Measurements from ENCODE around the gene BCAP29. TPM values are rescaled to one million over a fixed set of nuclear protein-coding genes. Genes with fewer than 3 reads are reported as not detected.

The BCAP29 gene
- total and polyA plus RNA-seq, 2 donors (not counting 3 experiments of a cell fraction or from before 2014, with no cell fraction given) = 122 to 162 TPM

- H2AFZ ChIP-seq (ENCODE audit: low read depth, low read length) = no peak overlapping the region
- H3K9me3 ChIP-seq (replicated peaks; ENCODE audit: control insufficient read depth, insufficient read depth, low read length) = no peaks in the 10 kb centered on the region
- H4K20me1 ChIP-seq (replicated peaks; ENCODE audit: control insufficient read depth, extremely low read depth, insufficient read depth, low read length) = no peaks in the 10 kb centered on the region
- intact Hi-C loops (cut with micrococcal nuclease) (no loop called here), dilution Hi-C loops (cut with MboI; ENCODE audit: extremely low pct_ligation_motif_present, low sequenced_read_pairs) (no loop called here)
- no peak overlapping the region for H3K27ac ChIP-seq (ENCODE audit: insufficient read depth, low read depth, low read length)
- CTCF ChIA-PET = no interaction called here
- no TSS peak for BruUV-seq (replicated peaks)
- H3K36me3 ChIP-seq (ENCODE audit: control insufficient read depth in 2 of 2, extremely low read depth in 1 of 2, insufficient read depth in 2 of 2, low read length in 2 of 2) = peaks cover 18 to 28% of the 10 kb centered on the region in 2 experiments
- no peak overlapping the region for H3K4me3 ChIP-seq (replicated peaks in 1 of 3; ENCODE audit: insufficient read depth in 1 of 3, low read depth in 1 of 3, low read length in 3 of 3)
- no peaks in the 10 kb centered on the region for H3K79me2 ChIP-seq (ENCODE audit: control insufficient read depth, insufficient read depth, low read length)
- H3K4me2 ChIP-seq (ENCODE audit: insufficient read depth, low read length) = no peak overlapping the region
- DNase-seq (ENCODE audit: low read depth, low spot score) (no peak), FAIRE-seq (no peak)
- POLR2A ChIA-PET = no interaction called here
- no peak for TF ChIP-seq POLR2A (IDR thresholded peaks at IDR 0.05; ENCODE audit: low read depth, low read length)
- TF ChIP-seq, protein P1, sequence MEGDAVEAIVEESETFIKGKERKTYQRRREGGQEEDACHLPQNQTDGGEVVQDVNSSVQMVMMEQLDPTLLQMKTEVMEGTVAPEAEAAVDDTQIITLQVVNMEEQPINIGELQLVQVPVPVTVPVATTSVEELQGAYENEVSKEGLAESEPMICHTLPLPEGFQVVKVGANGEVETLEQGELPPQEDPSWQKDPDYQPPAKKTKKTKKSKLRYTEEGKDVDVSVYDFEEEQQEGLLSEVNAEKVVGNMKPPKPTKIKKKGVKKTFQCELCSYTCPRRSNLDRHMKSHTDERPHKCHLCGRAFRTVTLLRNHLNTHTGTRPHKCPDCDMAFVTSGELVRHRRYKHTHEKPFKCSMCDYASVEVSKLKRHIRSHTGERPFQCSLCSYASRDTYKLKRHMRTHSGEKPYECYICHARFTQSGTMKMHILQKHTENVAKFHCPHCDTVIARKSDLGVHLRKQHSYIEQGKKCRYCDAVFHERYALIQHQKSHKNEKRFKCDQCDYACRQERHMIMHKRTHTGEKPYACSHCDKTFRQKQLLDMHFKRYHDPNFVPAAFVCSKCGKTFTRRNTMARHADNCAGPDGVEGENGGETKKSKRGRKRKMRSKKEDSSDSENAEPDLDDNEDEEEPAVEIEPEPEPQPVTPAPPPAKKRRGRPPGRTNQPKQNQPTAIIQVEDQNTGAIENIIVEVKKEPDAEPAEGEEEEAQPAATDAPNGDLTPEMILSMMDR (IDR thresholded peaks at IDR 0.05; ENCODE audit: extremely low read depth in 1 of 2, insufficient read depth in 1 of 2, low read depth in 1 of 2, low read length in 2 of 2) = no peak
- peaks cover 4% of the 10 kb centered on the region for H3K4me1 ChIP-seq (ENCODE audit: control insufficient read depth, extremely low read depth, insufficient read depth, low read length)
- no peaks in the 10 kb centered on the region for H3K27me3 ChIP-seq (ENCODE audit: control insufficient read depth in 2 of 2, insufficient read depth in 2 of 2, low read length in 2 of 2)
- no peak overlapping the region for H3K9ac ChIP-seq (replicated peaks; ENCODE audit: extremely low read depth, insufficient read depth, low read length)
- no peaks in the 10 kb centered on the region for H3K9me1 ChIP-seq (replicated peaks; ENCODE audit: control insufficient read depth, extremely low read depth, insufficient read depth, low read length)
These were observed 34.4 kb downstream of the BCAP29 start for GRCh38 chr7:107614425-107614824.

DNA sequence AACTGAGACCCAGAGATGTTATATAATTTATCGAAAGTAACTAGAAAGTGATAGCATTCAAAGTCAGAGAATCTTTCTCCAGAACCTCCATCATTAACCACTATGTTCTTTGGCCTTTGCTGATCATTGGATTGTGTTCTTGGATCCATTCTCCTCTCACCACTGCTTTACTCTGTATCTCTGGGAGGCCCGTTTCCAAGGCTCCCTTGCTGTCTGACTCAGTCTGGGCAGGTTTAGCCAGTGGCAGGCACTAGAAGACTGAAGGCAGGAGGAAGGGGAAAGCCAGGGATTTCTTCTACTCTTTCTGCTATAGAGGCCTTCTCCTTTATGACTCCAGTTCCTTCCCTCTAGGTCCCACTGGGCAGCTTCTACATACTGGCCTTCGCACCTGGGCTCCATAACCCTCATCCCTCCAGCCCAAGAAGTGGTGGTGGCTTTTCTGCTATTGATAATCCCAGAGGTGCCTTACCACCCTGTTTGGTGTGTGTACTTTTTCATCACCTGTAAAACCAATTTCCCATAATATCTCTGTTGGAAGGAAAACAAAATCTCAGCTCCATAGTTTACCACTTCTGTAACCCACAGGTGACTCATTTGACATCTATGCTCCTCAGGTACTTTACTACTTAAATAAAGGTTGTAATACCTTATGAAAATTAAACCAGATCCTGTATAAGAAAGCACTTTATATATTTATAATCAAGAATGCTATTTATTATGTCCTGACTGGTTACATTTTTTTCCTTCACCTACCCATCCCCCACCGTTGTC, 36.0 kb downstream of the BCAP29 start:
- H3K9me1 ChIP-seq (replicated peaks; ENCODE audit: control insufficient read depth, extremely low read depth, insufficient read depth, low read length) = no peaks in the 10 kb centered on the region
- no peak for TF ChIP-seq POLR2A (IDR thresholded peaks at IDR 0.05; ENCODE audit: low read depth, low read length)
- no peak for TF ChIP-seq EZH2 (IDR thresholded peaks at IDR 0.05; ENCODE audit: borderline replicate concordance, low read depth, low read length, severe bottlenecking)
- no peak for TF ChIP-seq JUN (IDR thresholded peaks at IDR 0.05; ENCODE audit: borderline replicate concordance, insufficient read depth, insufficient read length, low read depth)
- no peak for TF ChIP-seq FOS (IDR thresholded peaks at IDR 0.05; ENCODE audit: borderline replicate concordance, insufficient read depth, low read length)
- BruUV-seq (replicated peaks) = no TSS peak
- intact Hi-C loops (cut with micrococcal nuclease) = no loop called here
- ChIA-PET POLR2A (interaction anchor here (1.1 kb wide), 1 partner anchor 45 kb away, joined by 3 read pairs; no protein-coding TSS in a partner anchor), CTCF (no interaction called here)
- no peak overlapping the region for H3K4me3 ChIP-seq (replicated peaks in 1 of 3; ENCODE audit: insufficient read depth in 1 of 3, low read depth in 1 of 3, low read length in 3 of 3)
- dilution Hi-C loops (cut with MboI; ENCODE audit: extremely low pct_ligation_motif_present, low sequenced_read_pairs) = no loop called here
- H3K36me3 ChIP-seq (ENCODE audit: control insufficient read depth in 2 of 2, extremely low read depth in 1 of 2, insufficient read depth in 2 of 2, low read length in 2 of 2) = peaks cover 21 to 40% of the 10 kb centered on the region in 2 experiments
- no peaks in the 10 kb centered on the region for H3K4me1 ChIP-seq (ENCODE audit: control insufficient read depth, extremely low read depth, insufficient read depth, low read length)
- H2AFZ ChIP-seq (ENCODE audit: low read depth, low read length) = no peak overlapping the region
- no peaks in the 10 kb centered on the region for H3K79me2 ChIP-seq (ENCODE audit: control insufficient read depth, insufficient read depth, low read length)
- FAIRE-seq = peak; percentile 26
- H3K27me3 ChIP-seq (ENCODE audit: control insufficient read depth in 2 of 2, insufficient read depth in 2 of 2, low read length in 2 of 2) = no peaks in the 10 kb centered on the region
- no peaks in the 10 kb centered on the region for H3K9me3 ChIP-seq (replicated peaks; ENCODE audit: control insufficient read depth, insufficient read depth, low read length)
- no peak for DNase-seq (ENCODE audit: low read depth, low spot score)
- H3K9ac ChIP-seq (replicated peaks; ENCODE audit: extremely low read depth, insufficient read depth, low read length) = no peak overlapping the region
- H3K4me2 ChIP-seq (ENCODE audit: insufficient read depth, low read length) = no peak overlapping the region
- no peak overlapping the region for H3K27ac ChIP-seq (ENCODE audit: insufficient read depth, low read depth, low read length)
- no peaks in the 10 kb centered on the region for H4K20me1 ChIP-seq (replicated peaks; ENCODE audit: control insufficient read depth, extremely low read depth, insufficient read depth, low read length)

All from endothelial cell of umbilical vein (primary cell).